SU-DHL-6 (cell line): Measurements from ENCODE around the gene ALPK3.
"Not testable (repeated sequence)": the region's sequence is repeated elsewhere in the genome, so short reads cannot be mapped to it uniquely, and the experiment has no call there.

Experiments used
- H2AFZ ChIP-seq: fragments of 200-600 bp; sonication (generic); 2 replicates; pipeline ENCODE4 v1.6.1; 2014; ENCODE audit warnings: low read depth, mild to moderate bottlenecking, moderate library complexity, mixed read lengths, antibody characterized with exemption, low read length; ENCODE audit not compliant: severe bottlenecking
- H3F3A ChIP-seq: fragments of 200-600 bp; shearing (Covaris generic); 2 replicates; pipeline ENCODE4 v1.6.0; 2016; ENCODE audit warnings: antibody characterized with exemption, mild to moderate bottlenecking; ENCODE audit not compliant: insufficient read depth
- H3K27ac ChIP-seq: fragments of 200-600 bp; sonication (generic); 2 replicates; pipeline ENCODE4 v1.5.1; 2016; ENCODE audit warnings: low read depth, mild to moderate bottlenecking, low read length, moderate library complexity, mixed read lengths
- H3K27me3 ChIP-seq: fragments of 200-600 bp; sonication (generic), shearing (Covaris generic); 2 replicates; pipeline ENCODE4 v1.6.0; 2014; ENCODE audit warnings: mild to moderate bottlenecking, low read length
- H3K36me3 ChIP-seq: fragments of 200-600 bp; sonication (generic); 2 replicates; pipeline ENCODE4 v1.6.1; 2014; ENCODE audit warnings: mild to moderate bottlenecking, low read length, mixed read lengths
- H3K4me2 ChIP-seq: fragments of 300-600, 200-600 bp; shearing (Covaris generic), sonication (generic); 2 replicates; pipeline ENCODE4 v1.6.0; 2014; ENCODE audit warnings: low read length, low read depth, mild to moderate bottlenecking; ENCODE audit not compliant: poor library complexity, severe bottlenecking
- H3K4me3 ChIP-seq: fragments of 200-600 bp; sonication (generic); 2 replicates; pipeline ENCODE4 v1.5.1; 2014; ENCODE audit warnings: antibody characterized with exemption, low read length, mild to moderate bottlenecking, mixed read lengths; ENCODE audit not compliant: insufficient read depth, poor library complexity, severe bottlenecking
- H3K79me2 ChIP-seq: fragments of 200-600 bp; sonication (generic); 2 replicates; pipeline ENCODE4 v1.6.1; 2014; ENCODE audit warnings: mild to moderate bottlenecking, low read length, moderate library complexity; ENCODE audit not compliant: insufficient read depth
- H3K9ac ChIP-seq: fragments of 200-600 bp; sonication (generic); 2 replicates; pipeline ENCODE4 v1.7.0; 2014; ENCODE audit warnings: mild to moderate bottlenecking, low read length
- H3K9me2 ChIP-seq: fragments of 200-600 bp; sonication (generic); replicated peaks from 2 replicates; pipeline ENCODE4 v1.6.1; 2014; ENCODE audit warnings: low read length; ENCODE audit not compliant: insufficient read depth
- H3K9me3 ChIP-seq: fragments of 200-600 bp; sonication (generic); 2 replicates; pipeline ENCODE4 v1.6.1; 2014; ENCODE audit warnings: low read length, mixed read lengths; ENCODE audit not compliant: insufficient read depth
- H4K20me1 ChIP-seq: fragments of 200-600 bp; sonication (generic); 2 replicates; pipeline ENCODE4 v1.6.1; 2014; ENCODE audit warnings: low read depth, mild to moderate bottlenecking, antibody characterized with exemption, low read length, moderate library complexity, mixed read lengths
- EZH2phosphoT487 ChIP-seq: fragments of 200-600 bp; sonication (generic), shearing (Covaris generic); conservative IDR thresholded peaks from 2 replicates; pipeline ENCODE4 v1.6.1; 2018; ENCODE audit warnings: mild to moderate bottlenecking, antibody characterized with exemption, low read length, moderate library complexity, mixed read lengths
- TF ChIP-seq, protein P1 (sequence below): fragments of 200-600 bp; sonication (generic); IDR thresholded peaks from one replicate; pipeline ENCODE4 v1.5.1; 2017; ENCODE audit warnings: antibody characterized with exemption, mild to moderate bottlenecking, low read length, moderate library complexity; ENCODE audit not compliant: insufficient read depth, poor library complexity, severe bottlenecking

ALPK3 gene

GRCh38 chr15:84844964-84845363 lies 27.8 kb downstream of the ALPK3 start:
- H3K79me2 ChIP-seq: no peaks in the 10 kb centered on the region
- no peak overlapping the region for H3K27ac ChIP-seq
- H3K4me3 ChIP-seq: no peak overlapping the region
- no peak overlapping the region for H2AFZ ChIP-seq
- H3K9me3 ChIP-seq: peaks cover 6% of the 10 kb centered on the region; the same call in 1 of the 2 replicates
- H3K36me3 ChIP-seq: no peaks in the 10 kb centered on the region
- no peaks in the 10 kb centered on the region for H3F3A ChIP-seq
- no peaks in the 10 kb centered on the region for H3K9me2 ChIP-seq
- TF ChIP-seq EZH2phosphoT487: no peak
- TF ChIP-seq, protein P1, sequence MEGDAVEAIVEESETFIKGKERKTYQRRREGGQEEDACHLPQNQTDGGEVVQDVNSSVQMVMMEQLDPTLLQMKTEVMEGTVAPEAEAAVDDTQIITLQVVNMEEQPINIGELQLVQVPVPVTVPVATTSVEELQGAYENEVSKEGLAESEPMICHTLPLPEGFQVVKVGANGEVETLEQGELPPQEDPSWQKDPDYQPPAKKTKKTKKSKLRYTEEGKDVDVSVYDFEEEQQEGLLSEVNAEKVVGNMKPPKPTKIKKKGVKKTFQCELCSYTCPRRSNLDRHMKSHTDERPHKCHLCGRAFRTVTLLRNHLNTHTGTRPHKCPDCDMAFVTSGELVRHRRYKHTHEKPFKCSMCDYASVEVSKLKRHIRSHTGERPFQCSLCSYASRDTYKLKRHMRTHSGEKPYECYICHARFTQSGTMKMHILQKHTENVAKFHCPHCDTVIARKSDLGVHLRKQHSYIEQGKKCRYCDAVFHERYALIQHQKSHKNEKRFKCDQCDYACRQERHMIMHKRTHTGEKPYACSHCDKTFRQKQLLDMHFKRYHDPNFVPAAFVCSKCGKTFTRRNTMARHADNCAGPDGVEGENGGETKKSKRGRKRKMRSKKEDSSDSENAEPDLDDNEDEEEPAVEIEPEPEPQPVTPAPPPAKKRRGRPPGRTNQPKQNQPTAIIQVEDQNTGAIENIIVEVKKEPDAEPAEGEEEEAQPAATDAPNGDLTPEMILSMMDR: no peak
- no peaks in the 10 kb centered on the region for H4K20me1 ChIP-seq
- no peak overlapping the region for H3K4me2 ChIP-seq
- H3K9ac ChIP-seq: no peak overlapping the region
- H3K27me3 ChIP-seq: no peaks in the 10 kb centered on the region

- H3K79me2 ChIP-seq, H3K4me3 ChIP-seq, H3K36me3 ChIP-seq, H4K20me1 ChIP-seq, H3K27ac ChIP-seq, H3K4me2 ChIP-seq, H3F3A ChIP-seq, H3K9me3 ChIP-seq, H2AFZ ChIP-seq, H3K27me3 ChIP-seq, H3K9me2 ChIP-seq, H3K9ac ChIP-seq: not testable (repeated sequence)
- TF ChIP-seq, protein P1: peak; percentile 41
These were observed 28.5 kb downstream of the ALPK3 start for GRCh38 chr15:84845631-84846030.

- no peak overlapping the region for H3K4me3 ChIP-seq
- H3K79me2 ChIP-seq: no peaks in the 10 kb centered on the region
- H3K27ac ChIP-seq: no peak overlapping the region
- no peaks in the 10 kb centered on the region for H3K27me3 ChIP-seq
- no peak overlapping the region for H2AFZ ChIP-seq
- no peaks in the 10 kb centered on the region for H3K36me3 ChIP-seq
- H3K9me3 ChIP-seq: peaks cover 6% of the 10 kb centered on the region; the same call in 1 of the 2 replicates
- no peak overlapping the region for H3K4me2 ChIP-seq
- H3F3A ChIP-seq: no peaks in the 10 kb centered on the region
- no peaks in the 10 kb centered on the region for H3K9me2 ChIP-seq
- H3K9ac ChIP-seq: no peak overlapping the region
- TF ChIP-seq, protein P1: no peak
- no peak for TF ChIP-seq EZH2phosphoT487
- H4K20me1 ChIP-seq: no peaks in the 10 kb centered on the region
These were observed 29.1 kb downstream of the ALPK3 start for GRCh38 chr15:84846269-84846668.

DNA sequence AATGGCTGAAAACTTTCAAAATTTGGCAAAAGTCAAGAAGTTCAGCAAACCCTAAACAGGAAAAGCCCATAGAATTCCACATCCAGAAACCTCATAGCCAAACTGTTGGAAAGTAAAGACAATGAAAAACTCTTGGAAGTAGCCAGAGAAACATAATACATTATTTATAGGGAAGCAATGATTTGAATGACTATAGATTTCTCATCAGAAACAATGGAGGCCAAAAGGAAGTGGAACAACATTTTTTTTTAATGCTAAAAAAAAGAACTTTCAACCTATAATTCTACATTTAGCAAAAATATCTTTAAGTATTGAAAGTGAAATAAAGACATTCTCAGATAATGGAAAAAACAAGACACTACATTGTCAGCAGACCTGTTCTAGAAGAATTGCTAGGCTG lies 30.2 kb downstream of the ALPK3 start:
- Histone ChIP-seq H3K4me2 (no peak overlapping the region), H4K20me1 (no peaks in the 10 kb centered on the region), H3K4me3 (no peak overlapping the region), H3K9me2 (no peaks in the 10 kb centered on the region), H3K27ac (no peak overlapping the region), H3K9ac (no peak overlapping the region), H3K9me3 (peaks cover 6% of the 10 kb centered on the region; the same call in 1 of the 2 replicates), H3K79me2 (no peaks in the 10 kb centered on the region), H3F3A (no peaks in the 10 kb centered on the region), H3K36me3 (no peaks in the 10 kb centered on the region), H3K27me3 (no peaks in the 10 kb centered on the region), H2AFZ (no peak overlapping the region)
- no peak for TF ChIP-seq EZH2phosphoT487
- TF ChIP-seq, protein P1: no peak
